Myocyte (in vitro differentiated cells): ENCODE measurements around the gene HOMER1. TPM values are rescaled to one million over a fixed set of nuclear protein-coding genes. Genes with fewer than 3 reads are reported as not detected.
A peak's percentile ranks its signal among the peaks of the same experiment; 100 is the strongest.

Experiments
- DNase-seq: peaks from one replicate; pipeline ENCODE4 v3.0.0-alpha.2; 2012; ENCODE audit warnings: low read depth
- total RNA-seq: library from RNA; depleted of rRNA; stranded (reverse); fragments of >200 nt; gene quantifications from 2 replicates; pipeline ENCODE4 v1.2.3, GENCODE V29; 2014

The HOMER1 gene
- total RNA-seq, 1 donor from 2014 or later = 22.4 TPM

DNA sequence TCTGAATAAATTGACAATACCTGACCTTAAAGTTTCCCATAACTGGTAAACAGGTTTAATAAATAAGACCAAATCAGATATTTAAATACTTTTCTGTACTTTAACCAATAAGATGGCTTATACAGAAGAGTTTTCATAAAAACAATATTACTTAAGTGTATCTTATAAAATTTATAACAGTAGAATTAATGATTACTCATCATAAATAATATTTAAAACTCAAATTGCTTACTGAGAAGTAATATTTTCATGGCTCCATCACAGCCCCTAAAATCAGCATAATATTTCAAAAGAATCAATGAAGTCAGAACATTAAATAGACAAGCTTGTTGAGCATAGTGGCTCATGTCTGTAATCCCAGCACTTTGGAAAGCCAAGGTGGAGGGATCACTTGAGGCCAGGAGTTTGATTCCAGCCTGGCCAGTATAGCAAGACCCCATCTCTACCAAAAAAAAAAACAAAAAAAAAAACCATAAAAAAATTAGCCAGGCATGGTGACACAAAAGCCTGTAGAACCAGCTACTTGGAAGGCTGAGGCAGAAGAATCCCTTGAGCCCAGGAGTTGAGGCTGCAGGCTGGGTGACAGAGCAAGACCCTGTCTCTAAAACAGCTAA lies 23.5 kb downstream of the HOMER1 start:
- DNase-seq = no peak

DNA sequence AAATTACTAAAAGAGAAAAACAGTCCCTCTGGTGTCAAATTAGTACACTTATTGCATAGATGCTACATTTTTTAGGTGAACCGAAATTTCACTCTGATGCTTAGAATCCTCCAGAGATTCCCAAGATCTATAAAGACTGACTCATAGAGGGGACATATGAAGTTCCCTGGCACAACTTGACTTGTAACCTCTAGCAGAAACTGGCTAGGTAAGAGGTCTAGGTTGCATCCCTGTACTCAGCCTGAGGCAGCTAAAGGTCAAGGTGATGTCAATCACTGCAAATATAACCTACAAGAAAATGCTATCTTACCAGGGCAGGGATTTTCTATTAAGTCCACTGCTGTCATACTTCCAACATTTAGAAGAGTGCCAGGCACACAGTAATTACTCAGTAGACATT lies 24.2 kb downstream of the HOMER1 start:
- DNase-seq = no peak

DNA sequence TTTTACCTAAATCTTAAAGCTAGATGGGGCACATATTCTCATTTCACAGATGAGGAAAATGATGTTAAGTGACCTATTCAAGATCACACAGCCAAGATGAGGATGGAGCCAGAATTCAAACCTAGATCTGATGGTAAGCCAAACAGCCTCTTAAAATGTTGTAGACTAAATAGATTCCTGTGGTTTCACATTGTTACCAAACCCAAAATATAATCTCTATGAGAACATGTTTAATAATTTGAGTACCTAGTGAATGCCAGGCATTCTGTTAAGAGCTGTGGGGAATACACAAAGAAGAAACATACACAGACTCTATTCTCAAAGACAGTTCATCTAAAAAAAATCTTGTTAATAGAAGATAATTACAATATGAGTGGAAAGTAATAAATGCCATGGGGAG lies 25.2 kb downstream of the HOMER1 start:
- peak; percentile 58 for DNase-seq

DNA sequence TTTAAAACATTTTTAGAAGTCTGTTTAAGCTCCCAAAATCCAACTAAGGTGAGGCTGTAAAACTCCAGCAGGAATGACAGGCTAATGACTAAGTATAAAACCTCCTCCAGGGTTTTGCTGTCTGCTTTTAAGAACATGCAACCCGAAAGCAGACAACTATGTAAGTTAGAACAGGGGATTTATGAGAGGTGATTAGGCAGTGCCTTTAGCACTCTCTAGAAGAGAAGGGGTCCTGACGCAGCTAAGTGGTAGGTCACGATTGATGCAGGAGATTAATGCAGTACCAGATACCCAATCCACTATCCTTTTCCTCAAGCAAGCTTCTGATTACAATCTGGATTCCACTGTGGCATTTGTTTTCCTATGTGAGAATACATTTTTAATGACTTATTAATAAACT lies 25.9 kb downstream of the HOMER1 start:
- DNase-seq = no peak

DNA sequence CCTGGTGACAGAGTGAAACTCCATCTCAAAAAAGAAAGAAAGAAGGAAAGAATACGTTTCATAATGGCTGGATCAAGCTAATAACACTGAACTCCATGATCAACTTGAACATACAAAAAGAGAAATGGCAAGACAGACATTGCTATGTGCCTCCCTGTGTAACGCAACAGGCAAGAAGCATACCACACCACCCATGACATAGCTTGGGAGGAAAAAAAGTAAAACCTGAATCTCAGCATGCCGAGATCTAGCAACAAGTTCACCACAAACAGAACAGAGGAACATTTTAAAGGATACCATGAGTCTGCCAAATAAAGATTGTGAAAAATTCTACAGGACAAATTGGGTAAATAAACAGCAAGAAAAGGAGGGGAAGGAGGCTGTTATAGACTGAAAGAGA lies 26.7 kb downstream of the HOMER1 start:
- DNase-seq = no peak

DNA sequence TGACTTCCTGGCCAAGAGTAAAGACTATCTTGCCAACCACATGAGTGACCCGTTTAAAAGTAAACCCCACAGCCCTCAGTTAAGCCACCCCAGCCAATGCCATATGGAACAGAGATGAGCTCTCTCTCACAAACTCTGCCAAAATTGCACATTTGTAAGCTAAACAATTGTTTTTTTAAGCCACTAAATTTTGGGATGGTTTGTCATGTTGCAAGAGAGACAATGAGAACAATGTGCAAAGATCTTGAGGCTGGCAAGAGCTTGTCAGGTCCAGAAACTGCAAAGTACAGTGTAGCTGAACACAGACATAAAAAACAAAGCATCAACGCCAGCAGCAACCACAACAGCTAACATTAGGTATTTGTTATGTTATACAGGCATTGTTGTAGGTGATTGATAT lies 27.8 kb downstream of the HOMER1 start:
- DNase-seq = no peak

DNA sequence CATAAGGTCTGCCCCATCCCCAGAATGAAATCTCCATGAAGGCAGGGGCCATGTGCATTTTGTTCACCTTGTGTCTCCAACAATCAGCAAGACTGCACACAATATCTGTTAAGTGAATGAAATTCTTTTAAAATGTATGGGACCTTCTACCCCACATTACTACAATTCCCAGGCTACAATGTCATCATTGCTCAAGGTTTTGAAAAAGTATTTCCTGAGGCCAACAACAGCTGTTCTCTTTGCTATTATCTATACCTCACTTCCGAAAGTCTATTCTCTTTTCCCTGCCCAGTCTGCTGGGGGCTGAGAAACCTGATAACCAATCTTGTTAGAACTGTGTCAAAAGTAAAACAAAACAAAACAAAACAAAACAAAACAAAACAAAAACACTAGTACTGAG lies 29.2 kb downstream of the HOMER1 start:
- no peak for DNase-seq

DNA sequence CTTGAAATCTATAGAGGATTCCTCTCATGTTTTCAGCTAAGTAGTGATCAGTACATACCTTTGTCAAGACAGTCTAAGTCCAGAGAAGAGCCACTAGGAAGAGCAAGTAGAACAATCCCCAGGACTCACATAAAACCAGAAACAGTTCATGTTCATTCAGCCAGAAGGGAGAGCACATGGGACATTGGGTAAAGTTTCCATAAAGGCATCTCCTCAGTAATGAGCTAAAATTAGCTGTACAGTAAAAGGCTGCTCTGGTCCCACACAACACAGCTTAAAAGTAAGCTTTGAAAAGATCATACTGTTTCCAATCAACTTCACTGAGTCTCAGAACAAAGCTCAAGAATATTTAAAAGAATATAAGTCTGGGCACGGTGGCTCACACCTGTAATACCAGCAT lies 32.4 kb downstream of the HOMER1 start:
- peak; percentile 76 for DNase-seq

DNA sequence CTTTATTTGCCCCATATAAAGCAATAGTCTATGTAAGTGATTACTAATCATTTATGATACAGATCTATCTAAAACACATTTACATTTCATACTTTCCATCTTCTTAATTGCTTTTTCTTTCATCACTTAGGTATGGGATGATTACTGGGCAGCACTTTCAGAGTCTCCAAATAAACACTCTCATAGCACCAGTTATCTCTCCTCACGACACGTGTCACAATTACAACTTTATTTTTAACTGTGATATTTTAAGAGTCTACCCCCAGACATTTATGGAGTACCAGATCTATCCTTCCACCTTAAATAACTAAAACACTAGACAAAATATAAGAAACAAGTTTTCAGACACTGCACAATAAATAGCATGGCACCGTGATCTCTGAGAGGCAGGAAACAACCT lies 32.9 kb downstream of the HOMER1 start:
- no peak for DNase-seq

DNA sequence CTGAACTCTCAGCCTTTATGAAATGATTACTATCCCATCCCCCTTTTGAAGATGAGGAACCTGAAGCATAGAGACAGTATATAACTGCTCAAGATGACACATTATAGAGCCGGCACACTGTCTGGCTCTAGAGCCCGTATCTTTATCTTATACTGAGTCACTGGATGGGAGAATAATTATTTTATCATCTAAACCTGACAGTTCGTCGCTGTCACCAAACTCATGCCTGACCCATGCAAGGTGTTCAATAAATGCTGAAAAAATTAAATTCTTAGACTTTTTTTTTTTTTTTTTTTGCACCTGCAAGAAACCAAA lies 38.8 kb downstream of the HOMER1 start:
- DNase-seq = no peak

DNA sequence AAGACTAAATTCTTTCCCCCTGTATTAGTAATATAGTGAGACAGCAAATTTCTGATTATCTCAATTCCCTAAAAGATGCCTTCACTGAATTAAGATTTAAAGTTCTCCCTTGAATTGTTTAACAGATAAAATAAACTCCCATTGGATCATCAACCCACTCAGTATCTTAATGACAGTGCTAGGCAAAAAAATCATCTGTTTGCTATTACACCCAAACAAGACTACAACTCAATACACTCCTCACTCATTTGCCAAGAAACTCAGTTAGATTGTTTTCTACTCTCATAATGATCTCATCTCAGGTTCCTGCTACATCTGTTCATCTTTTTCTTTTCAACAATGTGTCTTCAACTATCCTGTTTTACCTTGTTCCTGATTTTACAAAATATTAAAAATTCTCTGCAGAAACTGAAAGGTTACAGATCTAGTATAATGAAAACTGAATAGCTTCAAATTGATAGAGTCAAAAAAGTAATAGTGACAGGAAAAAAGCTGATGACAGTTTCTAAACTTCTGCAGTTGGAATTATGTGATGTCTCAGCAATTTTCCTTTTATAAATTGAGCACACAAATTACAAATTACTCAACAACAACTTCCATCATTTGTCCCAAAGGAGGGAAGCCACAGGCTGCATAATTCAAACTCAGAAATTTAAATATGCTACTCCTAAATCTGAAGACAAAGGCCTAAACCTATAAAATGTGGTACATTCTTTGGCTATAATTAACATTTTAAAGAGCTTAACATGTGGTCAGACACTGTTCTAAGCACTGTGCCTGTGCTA lies 39.4 kb downstream of the HOMER1 start:
- no peak for DNase-seq

DNA sequence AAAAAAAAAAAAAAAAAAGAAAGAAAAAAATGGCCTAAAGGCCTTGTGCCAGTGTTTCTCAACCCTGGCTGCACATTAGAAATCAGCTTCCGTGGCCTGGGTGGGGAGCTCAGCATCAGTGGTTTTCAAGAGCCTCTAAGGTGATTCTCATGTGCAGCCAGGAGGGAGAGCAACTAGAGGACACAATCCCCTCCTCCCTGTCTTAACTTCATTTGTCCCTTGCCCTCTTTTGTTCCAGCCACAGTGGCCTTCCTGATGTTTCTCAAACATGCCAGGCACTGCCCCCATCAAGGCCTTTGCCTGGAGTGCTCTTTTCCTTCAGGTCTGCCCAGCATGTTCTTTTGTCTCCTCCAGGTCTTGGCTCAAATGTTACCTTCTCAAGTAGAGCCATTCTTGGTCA lies 42.4 kb downstream of the HOMER1 start:
- no peak for DNase-seq

DNA sequence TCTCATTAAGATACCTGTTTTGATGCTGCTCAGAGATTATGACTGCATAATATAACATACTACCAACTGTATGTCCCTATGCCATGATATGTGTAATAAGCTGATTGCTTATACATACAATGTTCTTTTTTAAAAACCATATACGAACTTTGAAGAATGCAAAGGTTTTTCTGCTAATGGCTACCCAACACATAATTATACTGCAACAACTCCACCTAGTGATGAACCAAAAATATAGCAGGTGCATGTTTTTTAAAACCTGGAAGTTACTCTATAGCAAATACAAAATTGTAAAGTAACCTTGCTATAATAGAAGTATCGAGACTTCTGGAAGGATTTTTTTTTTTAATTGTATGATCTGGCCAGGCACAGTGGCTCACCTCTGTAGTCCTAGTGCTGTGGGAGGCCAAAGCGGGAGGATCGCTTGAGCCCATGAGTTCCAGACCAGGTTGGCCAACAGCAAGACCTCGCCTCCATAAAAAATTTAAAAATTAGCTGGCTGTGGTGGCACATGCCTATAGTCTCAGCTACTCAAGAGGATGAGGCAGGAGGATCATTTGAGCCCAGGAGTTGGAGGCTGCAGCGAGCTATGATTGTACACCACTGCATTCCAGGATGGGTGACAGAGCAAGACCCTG lies 49.1 kb downstream of the HOMER1 start:
- DNase-seq = peak; percentile 32

DNA sequence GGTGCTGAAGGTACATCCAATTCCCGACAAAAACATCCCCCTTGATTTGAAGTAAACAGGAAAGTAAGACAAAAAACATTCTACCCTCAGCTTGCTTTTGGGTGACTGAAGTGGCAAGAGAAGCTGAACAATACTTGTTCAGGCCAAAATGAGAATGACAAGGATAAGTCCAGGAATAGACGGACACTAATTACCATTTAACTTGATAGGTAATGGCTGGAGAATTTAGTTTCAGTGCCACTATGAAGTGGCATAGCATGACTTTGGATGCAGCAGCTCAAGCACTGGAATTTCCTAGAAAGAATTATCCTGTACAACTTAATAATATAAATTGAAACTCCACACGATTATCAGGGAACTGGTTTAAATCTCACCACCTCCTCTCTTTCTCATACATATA lies 49.7 kb downstream of the HOMER1 start:
- DNase-seq = no peak

DNA sequence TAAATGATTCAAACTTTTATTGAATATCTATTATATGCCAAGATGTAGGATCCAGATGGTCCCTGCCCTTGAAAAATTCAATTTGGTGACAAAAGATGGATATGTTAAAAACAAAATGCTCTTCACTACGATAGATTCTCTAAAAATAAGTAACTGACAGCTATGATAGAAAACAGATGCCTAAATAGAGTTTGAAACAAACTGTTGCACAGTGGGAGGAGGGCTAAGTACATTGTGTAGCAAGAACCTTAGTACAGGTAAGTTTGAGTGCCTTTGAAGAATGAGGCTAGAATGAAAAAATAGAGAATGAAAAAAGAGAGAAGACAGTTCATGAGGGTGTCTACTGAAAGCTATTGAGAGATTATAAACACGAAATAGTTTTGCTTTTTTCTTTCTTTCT lies 54.3 kb downstream of the HOMER1 start:
- no peak for DNase-seq

DNA sequence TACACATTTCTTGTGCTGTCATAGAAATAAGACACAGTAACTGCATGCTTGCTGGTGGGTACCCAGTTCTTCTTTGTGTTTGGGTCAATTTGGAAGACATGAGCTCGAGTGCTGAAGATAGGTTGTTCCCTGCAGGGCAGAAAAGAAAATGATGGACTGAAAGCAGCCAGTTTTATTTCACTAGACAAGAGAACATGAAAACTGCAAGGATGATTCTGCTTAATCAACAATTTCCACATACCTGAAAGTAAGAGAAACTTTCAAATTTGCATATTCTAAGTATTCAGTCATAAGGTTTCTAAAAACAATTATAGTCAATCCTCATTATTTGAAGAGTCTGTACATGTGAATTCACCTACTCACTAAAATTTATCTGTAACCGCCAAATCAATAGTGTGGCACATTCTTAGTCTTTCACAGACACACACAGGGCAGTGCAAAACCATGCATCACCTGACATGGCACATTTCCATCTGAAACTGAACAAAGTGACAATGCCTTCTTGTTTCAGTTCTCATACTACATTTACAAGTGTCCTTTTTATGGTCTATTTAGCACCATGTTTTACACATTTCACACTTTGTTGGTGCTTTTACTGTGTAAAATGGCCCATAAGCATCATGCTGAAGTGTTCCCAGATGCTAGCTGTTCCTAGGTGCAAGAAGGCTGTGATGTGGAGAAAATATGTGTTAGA lies 56.9 kb downstream of the HOMER1 start:
- DNase-seq = no peak

DNA sequence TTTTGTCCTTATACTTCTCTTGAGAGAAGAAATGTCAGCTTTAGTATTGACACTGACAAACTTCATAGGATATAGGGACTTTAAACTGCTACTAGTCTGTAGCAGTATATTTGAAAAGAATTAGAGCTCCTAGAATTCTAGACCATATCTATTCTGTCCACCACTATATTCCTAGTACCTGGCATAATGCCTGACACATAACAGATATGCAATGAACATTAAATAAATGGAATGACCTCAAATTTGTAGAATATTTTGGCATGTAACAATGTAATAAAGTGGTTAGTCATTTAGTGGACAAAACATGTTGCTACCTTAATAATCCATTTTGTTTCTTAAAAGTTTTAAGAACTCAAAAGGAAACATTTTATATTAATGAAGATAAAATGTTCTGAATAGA lies 57.5 kb downstream of the HOMER1 start:
- no peak for DNase-seq

DNA sequence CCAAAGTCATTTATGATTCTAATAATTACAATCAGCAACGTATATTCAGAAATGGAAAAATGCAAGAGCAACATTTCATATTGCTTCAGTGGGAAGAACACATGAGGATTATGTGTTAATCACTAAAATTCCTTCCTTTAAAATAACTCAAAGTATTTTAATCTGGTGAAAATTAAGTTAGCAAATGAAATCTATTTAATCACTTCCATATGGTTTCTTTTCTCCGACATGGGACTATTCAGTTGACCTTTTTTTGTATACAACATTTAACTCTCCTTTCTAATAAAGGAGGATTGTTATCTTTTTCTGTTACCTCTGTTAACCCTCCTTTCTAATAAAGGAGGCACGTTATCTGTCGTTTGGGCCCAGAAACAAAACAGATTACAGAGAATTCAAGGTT lies 59.9 kb downstream of the HOMER1 start:
- no peak for DNase-seq

DNA sequence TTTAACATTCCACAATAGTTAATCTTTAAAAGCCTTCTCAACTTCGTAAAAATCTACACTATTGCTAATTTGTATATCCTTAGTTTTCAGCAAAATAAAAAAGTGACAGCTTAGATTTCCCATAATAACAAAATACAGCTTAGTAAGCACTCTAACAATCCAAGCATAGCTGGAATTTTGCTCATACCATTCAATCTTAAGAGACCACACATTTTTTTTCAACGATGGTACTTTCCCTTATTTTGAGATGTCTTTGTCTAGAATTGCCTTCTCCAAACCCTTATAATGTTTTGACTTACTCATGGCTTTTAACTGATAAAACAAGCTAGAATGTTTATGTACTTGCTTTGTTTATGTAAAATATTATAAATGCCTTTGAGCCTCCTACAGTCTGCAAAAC lies 65.6 kb downstream of the HOMER1 start:
- peak; percentile 50 for DNase-seq

DNA sequence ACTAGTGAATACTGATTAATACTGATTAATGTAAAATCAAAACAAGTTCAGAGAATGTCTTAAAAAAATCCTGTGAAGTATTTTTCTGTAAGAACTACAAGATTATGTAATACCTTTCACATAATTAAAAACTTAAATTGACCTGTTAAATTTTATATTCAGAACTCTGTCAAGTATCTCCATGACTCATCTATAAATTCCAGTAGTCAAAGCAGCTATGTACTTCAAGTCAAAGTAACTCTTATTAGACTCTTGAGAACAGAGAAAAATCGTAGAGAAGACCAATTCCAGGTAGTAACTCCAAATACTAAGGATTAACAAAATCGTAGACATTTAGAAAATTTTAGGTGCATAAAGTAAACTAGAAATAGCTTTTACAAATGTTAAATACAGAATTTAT lies 77.1 kb downstream of the HOMER1 start:
- no peak for DNase-seq

DNA sequence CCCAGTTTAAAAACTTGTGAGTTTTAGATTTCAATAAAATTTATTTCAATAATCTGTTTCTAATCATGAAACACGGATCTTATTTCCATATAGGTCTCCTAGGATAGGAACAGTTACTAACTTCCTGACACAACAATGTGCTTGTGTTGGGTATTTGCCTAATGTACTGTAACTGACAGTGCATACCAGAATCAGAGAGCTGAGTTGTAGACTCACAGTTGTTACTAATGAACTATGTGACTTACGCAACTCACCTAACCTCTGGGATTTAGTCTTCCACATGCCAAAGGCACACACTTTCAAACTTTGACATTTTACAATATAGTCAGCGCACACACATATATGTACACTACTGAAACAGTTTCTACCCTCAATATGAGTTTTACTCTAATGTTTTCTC lies 77.7 kb downstream of the HOMER1 start:
- DNase-seq = peak; percentile 8

DNA sequence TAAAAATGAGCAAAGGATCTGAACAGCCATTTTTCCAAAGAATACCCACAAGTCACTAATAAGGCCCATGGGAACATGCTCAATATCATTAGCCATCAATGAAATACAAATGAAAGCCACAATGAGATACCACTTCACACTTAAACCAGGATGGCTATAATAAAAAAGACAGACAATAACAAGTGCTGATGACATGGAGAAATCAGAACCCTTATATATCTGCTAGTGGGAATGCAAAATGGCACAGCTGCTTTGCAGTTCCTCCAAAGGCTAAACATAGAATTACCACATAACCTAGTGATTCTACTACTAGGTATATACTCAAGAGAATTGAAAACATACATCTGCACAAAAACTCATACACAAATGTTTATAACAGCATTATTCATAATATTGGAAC lies 83.7 kb downstream of the HOMER1 start:
- peak; percentile 66 for DNase-seq
